HepG2 (cell line): ENCODE results near the gene CRYBA2. TPM values are rescaled to one million over a fixed set of nuclear protein-coding genes. Genes with fewer than 3 reads are reported as not detected.

Experiments
- AHR ChIP-seq: IDR thresholded peaks from 2 replicates; pipeline ENCODE4 v1.6.1; 2018; ENCODE audit warnings: missing genetic modification reagents, missing compliant biosample characterization
- GTF2F1 ChIP-seq: fragments of 150-350 bp; IDR thresholded peaks from 2 replicates; pipeline ENCODE4 v1.6.1; 2014; ENCODE audit warnings: low read length
- MBD4 ChIP-seq: IDR thresholded peaks from 2 replicates; pipeline ENCODE4 v1.6.1; 2012; ENCODE audit warnings: low read length, inconsistent platforms, borderline replicate concordance
- MTA3 ChIP-seq: sonication (generic); formaldehyde crosslinking; IDR thresholded peaks from 2 replicates; pipeline ENCODE4 v1.4.0; 2020; ENCODE audit warnings: missing genetic modification reagents
- RARA ChIP-seq: IDR thresholded peaks from 2 replicates; pipeline ENCODE4 v1.6.1; 2016; ENCODE audit warnings: missing genetic modification reagents, missing compliant biosample characterization
- SKI ChIP-seq: fragments of 450-650 bp; IDR thresholded peaks from one replicate; pipeline ENCODE4 v1.6.1; 2018; ENCODE audit warnings: mild to moderate bottlenecking; ENCODE audit not compliant: partially characterized antibody
- SMARCC2 ChIP-seq: fragments of 450-650 bp; IDR thresholded peaks from 2 replicates; pipeline ENCODE4 v1.6.1; 2017; ENCODE audit warnings: antibody characterized with exemption, mild to moderate bottlenecking
- SMARCE1 ChIP-seq: fragments of 450-650 bp; IDR thresholded peaks from 2 replicates; pipeline ENCODE4 v1.6.1; 2017; ENCODE audit warnings: borderline replicate concordance
- SNRNP70 ChIP-seq: fragments of 200-400 bp; formaldehyde crosslinking; IDR thresholded peaks from 2 replicates; pipeline ENCODE4 v1.6.1; 2017; ENCODE audit warnings: mild to moderate bottlenecking, low read depth, low read length, moderate library complexity
- STAG1 ChIP-seq: sonication (generic); formaldehyde crosslinking; IDR thresholded peaks from 2 replicates; pipeline ENCODE4 v1.4.0; 2020; ENCODE audit warnings: missing genetic modification reagents
- ZNF207 ChIP-seq: fragments of 450-650 bp; IDR thresholded peaks from 2 replicates; pipeline ENCODE4 v1.6.1; 2016; ENCODE audit warnings: antibody characterized with exemption, borderline replicate concordance
- ZNF350 ChIP-seq: sonication (generic); formaldehyde crosslinking; IDR thresholded peaks from 2 replicates; pipeline ENCODE4 v1.4.0; 2020; ENCODE audit warnings: mild to moderate bottlenecking, low read depth, missing genetic modification reagents, borderline replicate concordance
- ZNF441 ChIP-seq: sonication (generic); formaldehyde crosslinking; IDR thresholded peaks from 2 replicates; pipeline ENCODE4 v1.7.0; 2021; ENCODE audit warnings: missing genetic modification reagents, borderline replicate concordance
- ZNF451 ChIP-seq: sonication (generic); formaldehyde crosslinking; IDR thresholded peaks from 2 replicates; pipeline ENCODE4 v1.5.0; 2020; ENCODE audit warnings: mild to moderate bottlenecking, missing genetic modification reagents
- ZNF589 ChIP-seq: sonication (generic); formaldehyde crosslinking; conservative IDR thresholded peaks from 2 replicates; pipeline ENCODE4 v1.8.0; 2022; ENCODE audit warnings: mild to moderate bottlenecking, moderate library complexity, missing genetic modification reagents
- polyA plus RNA-seq, 8 experiments: library from polyadenylated mRNA; depleted of rRNA in 3 of 8; stranded (reverse) in 7 of 8; unstranded in 1 of 8; fragments of >200 nt; fragmentation: Illumina TruSeq in 4 of 8; extraction: Trizol in 4 of 8; gene quantifications; 2 replicates each; pipeline versions ENCODE4 v1.2.1 to v1.2.3, GENCODE V29; 2011 to 2016; ENCODE audit warnings: low read depth in 4 of 8, missing spikeins in 1 of 8, mixed read lengths in 1 of 8; ENCODE audit not compliant: insufficient read depth in 1 of 8
- total RNA-seq, 5 experiments: library from RNA; depleted of rRNA; stranded (reverse); fragments of >200 nt; fragmentation: Illumina TruSeq; extraction: Trizol; gene quantifications; 2 replicates each; pipeline ENCODE4 v1.2.3, GENCODE V29; 2016; ENCODE audit warnings: low read depth in 1 of 5
- TF ChIP-seq, protein P1 (sequence below): sonication (generic); formaldehyde crosslinking; IDR thresholded peaks from 2 replicates; pipeline ENCODE4 v1.4.0; 2020; ENCODE audit warnings: missing genetic modification reagents
- TF ChIP-seq, protein P2 (sequence below): sonication (generic); formaldehyde crosslinking; IDR thresholded peaks from 2 replicates; pipeline ENCODE4 v1.4.0; 2020; ENCODE audit warnings: low read depth, missing genetic modification reagents
- TF ChIP-seq, protein P3 (sequence below): sonication (generic); formaldehyde crosslinking; IDR thresholded peaks from 2 replicates; pipeline ENCODE4 v1.4.0; 2020; ENCODE audit warnings: mild to moderate bottlenecking, missing genetic modification reagents
- TF ChIP-seq, protein P4 (sequence below): sonication (generic); formaldehyde crosslinking; IDR thresholded peaks from 2 replicates; pipeline ENCODE4 v1.4.0; 2020; ENCODE audit warnings: missing genetic modification reagents, borderline replicate concordance

Gene CRYBA2
- total and polyA plus RNA-seq, 2 of the 13 experiments (the other 11 are each of a cell fraction or from before 2014, with no cell fraction given) = not detected

DNA sequence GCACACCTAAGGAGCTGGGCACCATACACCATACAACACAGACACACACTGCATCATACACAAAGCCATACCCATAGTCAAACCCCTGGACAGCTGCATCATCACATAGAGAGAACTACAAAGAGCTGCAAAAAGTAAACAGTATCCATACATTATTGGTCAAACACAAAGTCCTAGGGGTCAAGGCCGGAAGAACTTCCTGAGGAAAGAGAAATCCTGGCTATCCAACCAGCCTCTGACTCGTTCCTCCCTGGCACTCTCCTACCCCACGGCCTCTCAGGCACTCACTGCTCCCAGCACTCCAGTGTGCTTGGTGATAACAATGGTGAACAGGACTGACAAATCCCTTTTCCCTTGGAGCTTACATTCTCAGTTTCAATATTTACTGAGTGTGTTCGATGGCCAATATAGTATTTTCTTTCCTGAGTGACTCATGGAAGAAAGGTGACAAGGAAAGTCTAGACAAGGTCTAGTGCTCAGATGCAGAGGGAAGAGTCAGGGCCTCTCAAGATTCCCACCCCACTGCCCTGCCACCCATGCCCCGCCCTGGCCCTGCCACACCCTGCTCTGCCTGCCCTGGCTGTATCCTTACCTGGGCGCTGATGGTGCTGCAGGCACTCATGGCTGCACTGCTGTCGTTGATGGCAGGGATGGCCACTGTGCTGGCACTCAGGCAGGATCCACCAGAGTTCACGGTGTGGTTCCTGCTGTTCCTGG lies 44.7 kb upstream of the CRYBA2 start (continued):
- TF ChIP-seq MTA3 = no peak
- TF ChIP-seq STAG1 (CRISPR knock-in tag) = no peak
- TF ChIP-seq RARA (CRISPR knock-in tag) = peak; percentile 59
- no peak for TF ChIP-seq AHR (CRISPR knock-in tag)
- TF ChIP-seq MBD4 = no peak
- TF ChIP-seq ZNF350 (CRISPR knock-in tag) = no peak
- no peak for TF ChIP-seq SKI
- TF ChIP-seq, protein P1, sequence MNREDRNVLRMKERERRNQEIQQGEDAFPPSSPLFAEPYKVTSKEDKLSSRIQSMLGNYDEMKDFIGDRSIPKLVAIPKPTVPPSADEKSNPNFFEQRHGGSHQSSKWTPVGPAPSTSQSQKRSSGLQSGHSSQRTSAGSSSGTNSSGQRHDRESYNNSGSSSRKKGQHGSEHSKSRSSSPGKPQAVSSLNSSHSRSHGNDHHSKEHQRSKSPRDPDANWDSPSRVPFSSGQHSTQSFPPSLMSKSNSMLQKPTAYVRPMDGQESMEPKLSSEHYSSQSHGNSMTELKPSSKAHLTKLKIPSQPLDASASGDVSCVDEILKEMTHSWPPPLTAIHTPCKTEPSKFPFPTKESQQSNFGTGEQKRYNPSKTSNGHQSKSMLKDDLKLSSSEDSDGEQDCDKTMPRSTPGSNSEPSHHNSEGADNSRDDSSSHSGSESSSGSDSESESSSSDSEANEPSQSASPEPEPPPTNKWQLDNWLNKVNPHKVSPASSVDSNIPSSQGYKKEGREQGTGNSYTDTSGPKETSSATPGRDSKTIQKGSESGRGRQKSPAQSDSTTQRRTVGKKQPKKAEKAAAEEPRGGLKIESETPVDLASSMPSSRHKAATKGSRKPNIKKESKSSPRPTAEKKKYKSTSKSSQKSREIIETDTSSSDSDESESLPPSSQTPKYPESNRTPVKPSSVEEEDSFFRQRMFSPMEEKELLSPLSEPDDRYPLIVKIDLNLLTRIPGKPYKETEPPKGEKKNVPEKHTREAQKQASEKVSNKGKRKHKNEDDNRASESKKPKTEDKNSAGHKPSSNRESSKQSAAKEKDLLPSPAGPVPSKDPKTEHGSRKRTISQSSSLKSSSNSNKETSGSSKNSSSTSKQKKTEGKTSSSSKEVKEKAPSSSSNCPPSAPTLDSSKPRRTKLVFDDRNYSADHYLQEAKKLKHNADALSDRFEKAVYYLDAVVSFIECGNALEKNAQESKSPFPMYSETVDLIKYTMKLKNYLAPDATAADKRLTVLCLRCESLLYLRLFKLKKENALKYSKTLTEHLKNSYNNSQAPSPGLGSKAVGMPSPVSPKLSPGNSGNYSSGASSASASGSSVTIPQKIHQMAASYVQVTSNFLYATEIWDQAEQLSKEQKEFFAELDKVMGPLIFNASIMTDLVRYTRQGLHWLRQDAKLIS (CRISPR knock-in tag) = no peak
- TF ChIP-seq, protein P2, sequence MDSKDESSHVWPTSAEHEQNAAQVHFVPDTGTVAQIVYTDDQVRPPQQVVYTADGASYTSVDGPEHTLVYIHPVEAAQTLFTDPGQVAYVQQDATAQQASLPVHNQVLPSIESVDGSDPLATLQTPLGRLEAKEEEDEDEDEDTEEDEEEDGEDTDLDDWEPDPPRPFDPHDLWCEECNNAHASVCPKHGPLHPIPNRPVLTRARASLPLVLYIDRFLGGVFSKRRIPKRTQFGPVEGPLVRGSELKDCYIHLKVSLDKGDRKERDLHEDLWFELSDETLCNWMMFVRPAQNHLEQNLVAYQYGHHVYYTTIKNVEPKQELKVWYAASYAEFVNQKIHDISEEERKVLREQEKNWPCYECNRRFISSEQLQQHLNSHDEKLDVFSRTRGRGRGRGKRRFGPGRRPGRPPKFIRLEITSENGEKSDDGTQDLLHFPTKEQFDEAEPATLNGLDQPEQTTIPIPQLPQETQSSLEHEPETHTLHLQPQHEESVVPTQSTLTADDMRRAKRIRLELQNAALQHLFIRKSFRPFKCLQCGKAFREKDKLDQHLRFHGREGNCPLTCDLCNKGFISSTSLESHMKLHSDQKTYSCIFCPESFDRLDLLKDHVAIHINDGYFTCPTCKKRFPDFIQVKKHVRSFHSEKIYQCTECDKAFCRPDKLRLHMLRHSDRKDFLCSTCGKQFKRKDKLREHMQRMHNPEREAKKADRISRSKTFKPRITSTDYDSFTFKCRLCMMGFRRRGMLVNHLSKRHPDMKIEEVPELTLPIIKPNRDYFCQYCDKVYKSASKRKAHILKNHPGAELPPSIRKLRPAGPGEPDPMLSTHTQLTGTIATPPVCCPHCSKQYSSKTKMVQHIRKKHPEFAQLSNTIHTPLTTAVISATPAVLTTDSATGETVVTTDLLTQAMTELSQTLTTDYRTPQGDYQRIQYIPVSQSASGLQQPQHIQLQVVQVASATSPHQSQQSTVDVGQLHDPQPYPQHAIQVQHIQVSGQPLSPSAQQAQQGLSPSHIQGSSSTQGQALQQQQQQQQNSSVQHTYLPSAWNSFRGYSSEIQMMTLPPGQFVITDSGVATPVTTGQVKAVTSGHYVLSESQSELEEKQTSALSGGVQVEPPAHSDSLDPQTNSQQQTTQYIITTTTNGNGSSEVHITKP (CRISPR knock-in tag) = no peak
- TF ChIP-seq, protein P3, sequence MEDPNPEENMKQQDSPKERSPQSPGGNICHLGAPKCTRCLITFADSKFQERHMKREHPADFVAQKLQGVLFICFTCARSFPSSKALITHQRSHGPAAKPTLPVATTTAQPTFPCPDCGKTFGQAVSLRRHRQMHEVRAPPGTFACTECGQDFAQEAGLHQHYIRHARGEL (CRISPR knock-in tag) = no peak
- no peak for TF ChIP-seq SMARCE1
- TF ChIP-seq, protein P4, sequence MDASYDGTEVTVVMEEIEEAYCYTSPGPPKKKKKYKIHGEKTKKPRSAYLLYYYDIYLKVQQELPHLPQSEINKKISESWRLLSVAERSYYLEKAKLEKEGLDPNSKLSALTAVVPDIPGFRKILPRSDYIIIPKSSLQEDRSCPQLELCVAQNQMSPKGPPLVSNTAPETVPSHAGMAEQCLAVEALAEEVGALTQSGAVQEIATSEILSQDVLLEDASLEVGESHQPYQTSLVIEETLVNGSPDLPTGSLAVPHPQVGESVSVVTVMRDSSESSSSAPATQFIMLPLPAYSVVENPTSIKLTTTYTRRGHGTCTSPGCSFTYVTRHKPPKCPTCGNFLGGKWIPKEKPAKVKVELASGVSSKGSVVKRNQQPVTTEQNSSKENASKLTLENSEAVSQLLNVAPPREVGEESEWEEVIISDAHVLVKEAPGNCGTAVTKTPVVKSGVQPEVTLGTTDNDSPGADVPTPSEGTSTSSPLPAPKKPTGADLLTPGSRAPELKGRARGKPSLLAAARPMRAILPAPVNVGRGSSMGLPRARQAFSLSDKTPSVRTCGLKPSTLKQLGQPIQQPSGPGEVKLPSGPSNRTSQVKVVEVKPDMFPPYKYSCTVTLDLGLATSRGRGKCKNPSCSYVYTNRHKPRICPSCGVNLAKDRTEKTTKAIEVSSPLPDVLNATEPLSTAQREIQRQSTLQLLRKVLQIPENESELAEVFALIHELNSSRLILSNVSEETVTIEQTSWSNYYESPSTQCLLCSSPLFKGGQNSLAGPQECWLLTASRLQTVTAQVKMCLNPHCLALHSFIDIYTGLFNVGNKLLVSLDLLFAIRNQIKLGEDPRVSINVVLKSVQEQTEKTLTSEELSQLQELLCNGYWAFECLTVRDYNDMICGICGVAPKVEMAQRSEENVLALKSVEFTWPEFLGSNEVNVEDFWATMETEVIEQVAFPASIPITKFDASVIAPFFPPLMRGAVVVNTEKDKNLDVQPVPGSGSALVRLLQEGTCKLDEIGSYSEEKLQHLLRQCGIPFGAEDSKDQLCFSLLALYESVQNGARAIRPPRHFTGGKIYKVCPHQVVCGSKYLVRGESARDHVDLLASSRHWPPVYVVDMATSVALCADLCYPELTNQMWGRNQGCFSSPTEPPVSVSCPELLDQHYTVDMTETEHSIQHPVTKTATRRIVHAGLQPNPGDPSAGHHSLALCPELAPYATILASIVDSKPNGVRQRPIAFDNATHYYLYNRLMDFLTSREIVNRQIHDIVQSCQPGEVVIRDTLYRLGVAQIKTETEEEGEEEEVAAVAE = no peak
- TF ChIP-seq GTF2F1 = no peak
- no peak for TF ChIP-seq SNRNP70
- TF ChIP-seq ZNF207 = no peak
- no peak for TF ChIP-seq ZNF589 (CRISPR knock-in tag)
- TF ChIP-seq ZNF451 (CRISPR knock-in tag) = no peak
- no peak for TF ChIP-seq ZNF441 (CRISPR knock-in tag)
- no peak for TF ChIP-seq SMARCC2
